AG09309 (cell line): ENCODE data around the gene EDC3.

ENCODE experiments used
- DNase-seq: peaks from one replicate; pipeline ENCODE4 v3.0.0-alpha.2; 2010; ENCODE audit warnings: low read depth
- H3K4me3 ChIP-seq: 2 replicates; pipeline ENCODE4 v1.5.1; 2011; ENCODE audit warnings: mild to moderate bottlenecking, low read depth, low read length, moderate library complexity; ENCODE audit not compliant: control insufficient read depth
- CTCF ChIP-seq: IDR thresholded peaks from 2 replicates; pipeline ENCODE4 v1.5.1; 2011; ENCODE audit warnings: mild to moderate bottlenecking, low read depth, low read length, inconsistent platforms; ENCODE audit not compliant: insufficient read depth, control insufficient read depth; ENCODE audit errors: missing control alignments

EDC3 gene

GRCh38 chr15:74593122-74593521, 102.7 kb downstream of the EDC3 start:
- no peak for TF ChIP-seq CTCF
- H3K4me3 ChIP-seq = no peak overlapping the region
- DNase-seq = no peak

GRCh38 chr15:74592222-74592621, 103.6 kb downstream of the EDC3 start:
- DNase-seq = no peak
- no peak overlapping the region for H3K4me3 ChIP-seq
- no peak for TF ChIP-seq CTCF

- no peak for DNase-seq
- no peak overlapping the region for H3K4me3 ChIP-seq
- TF ChIP-seq CTCF = no peak
Observed at GRCh38 chr15:74589826-74590225, 106.0 kb downstream of the EDC3 start.

GRCh38 chr15:74585857-74586256, 110.0 kb downstream of the EDC3 start:
- TF ChIP-seq CTCF = no peak
- H3K4me3 ChIP-seq = no peak overlapping the region
- no peak for DNase-seq

- TF ChIP-seq CTCF = no peak
- no peak overlapping the region for H3K4me3 ChIP-seq
- no peak for DNase-seq
Observed at GRCh38 chr15:74585191-74585590, 110.6 kb downstream of the EDC3 start.

- TF ChIP-seq CTCF = no peak
- no peak for DNase-seq
- no peak overlapping the region for H3K4me3 ChIP-seq
Observed at GRCh38 chr15:74584779-74585178, 111.0 kb downstream of the EDC3 start.

- DNase-seq = no peak
- TF ChIP-seq CTCF = no peak
- H3K4me3 ChIP-seq = no peak overlapping the region
Observed at GRCh38 chr15:74584204-74584603, 111.6 kb downstream of the EDC3 start.
